Measurements from ENCODE around the gene CDH26.
A peak's percentile ranks its signal among the peaks of the same experiment; 100 is the strongest.

The CDH26 gene

DNA sequence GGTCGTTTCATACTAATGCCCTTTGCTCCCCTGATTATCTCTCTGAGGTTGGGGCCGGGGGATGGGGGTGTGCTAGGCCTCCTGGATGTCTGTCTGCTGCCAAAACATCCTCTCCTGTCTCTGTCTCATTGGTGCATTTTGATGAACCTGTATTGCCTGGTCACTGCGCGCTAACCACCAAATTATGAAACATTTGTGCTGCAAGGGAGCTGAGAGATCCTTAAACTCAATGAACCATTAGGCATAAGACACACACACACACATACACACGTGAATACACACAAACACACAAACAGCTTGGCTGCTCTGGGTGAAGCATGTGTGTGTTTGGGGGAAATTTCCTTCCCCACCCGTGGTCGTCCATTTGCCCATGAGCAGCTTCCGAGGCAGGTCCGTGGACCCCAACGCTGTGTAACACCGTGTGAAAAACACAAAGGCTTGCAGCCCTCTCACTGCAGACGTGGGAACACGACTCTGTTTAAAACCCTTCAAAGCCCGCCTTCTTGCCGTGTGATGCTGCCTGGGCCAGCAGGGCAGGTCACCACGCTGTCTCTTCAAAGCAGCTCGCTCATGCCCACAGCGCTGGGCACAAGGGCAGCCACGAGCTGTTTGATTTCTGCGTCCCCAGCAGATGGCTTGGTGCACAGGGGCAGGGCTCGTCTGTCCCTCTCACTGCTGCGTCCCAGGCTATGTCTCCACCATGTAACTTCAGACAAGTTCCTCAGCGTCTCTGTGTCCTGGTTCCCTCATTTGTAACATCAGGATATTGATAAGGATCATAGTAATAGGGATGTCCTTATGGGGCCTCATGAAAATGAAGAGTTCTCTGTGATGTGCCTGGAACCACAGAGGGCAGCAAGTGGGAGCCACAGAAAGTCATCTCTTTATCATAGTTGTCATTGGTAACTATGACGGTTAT, 96.8 kb downstream of the CDH26 start:
- no peak for TF ChIP-seq TAF1 (IDR thresholded peaks at IDR 0.05; ENCODE audit: low read depth)
- TF ChIP-seq FOXM1 (IDR thresholded peaks at IDR 0.05; ENCODE audit: borderline replicate concordance, low read depth), result no peak
- TF ChIP-seq RAD21 (IDR thresholded peaks at IDR 0.05; ENCODE audit: low read depth), result no peak
- TF ChIP-seq, protein P1, sequence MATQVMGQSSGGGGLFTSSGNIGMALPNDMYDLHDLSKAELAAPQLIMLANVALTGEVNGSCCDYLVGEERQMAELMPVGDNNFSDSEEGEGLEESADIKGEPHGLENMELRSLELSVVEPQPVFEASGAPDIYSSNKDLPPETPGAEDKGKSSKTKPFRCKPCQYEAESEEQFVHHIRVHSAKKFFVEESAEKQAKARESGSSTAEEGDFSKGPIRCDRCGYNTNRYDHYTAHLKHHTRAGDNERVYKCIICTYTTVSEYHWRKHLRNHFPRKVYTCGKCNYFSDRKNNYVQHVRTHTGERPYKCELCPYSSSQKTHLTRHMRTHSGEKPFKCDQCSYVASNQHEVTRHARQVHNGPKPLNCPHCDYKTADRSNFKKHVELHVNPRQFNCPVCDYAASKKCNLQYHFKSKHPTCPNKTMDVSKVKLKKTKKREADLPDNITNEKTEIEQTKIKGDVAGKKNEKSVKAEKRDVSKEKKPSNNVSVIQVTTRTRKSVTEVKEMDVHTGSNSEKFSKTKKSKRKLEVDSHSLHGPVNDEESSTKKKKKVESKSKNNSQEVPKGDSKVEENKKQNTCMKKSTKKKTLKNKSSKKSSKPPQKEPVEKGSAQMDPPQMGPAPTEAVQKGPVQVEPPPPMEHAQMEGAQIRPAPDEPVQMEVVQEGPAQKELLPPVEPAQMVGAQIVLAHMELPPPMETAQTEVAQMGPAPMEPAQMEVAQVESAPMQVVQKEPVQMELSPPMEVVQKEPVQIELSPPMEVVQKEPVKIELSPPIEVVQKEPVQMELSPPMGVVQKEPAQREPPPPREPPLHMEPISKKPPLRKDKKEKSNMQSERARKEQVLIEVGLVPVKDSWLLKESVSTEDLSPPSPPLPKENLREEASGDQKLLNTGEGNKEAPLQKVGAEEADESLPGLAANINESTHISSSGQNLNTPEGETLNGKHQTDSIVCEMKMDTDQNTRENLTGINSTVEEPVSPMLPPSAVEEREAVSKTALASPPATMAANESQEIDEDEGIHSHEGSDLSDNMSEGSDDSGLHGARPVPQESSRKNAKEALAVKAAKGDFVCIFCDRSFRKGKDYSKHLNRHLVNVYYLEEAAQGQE (IDR thresholded peaks at IDR 0.05; ENCODE audit: low read depth), result no peak
- TF ChIP-seq CEBPB (IDR thresholded peaks at IDR 0.05), result no peak
- no peak for TF ChIP-seq USF1 (IDR thresholded peaks at IDR 0.05)
- TF ChIP-seq MAX (IDR thresholded peaks at IDR 0.05), result no peak
- no peak for TF ChIP-seq TEAD4 (IDR thresholded peaks at IDR 0.05)
- no peak for TF ChIP-seq NFIC (IDR thresholded peaks at IDR 0.05)
- no peak for TF ChIP-seq CREB1 (IDR thresholded peaks at IDR 0.05; ENCODE audit: low read depth)
- no peak for TF ChIP-seq YY1 (IDR thresholded peaks at IDR 0.05; ENCODE audit: low read depth)
- TF ChIP-seq EGR1 (IDR thresholded peaks at IDR 0.05), result no peak
- no peak for TF ChIP-seq ZBTB7A (IDR thresholded peaks at IDR 0.05; ENCODE audit: low read depth)
- no peak for TF ChIP-seq EP300 (IDR thresholded peaks at IDR 0.05; ENCODE audit: borderline replicate concordance)
- no peak for TF ChIP-seq TCF12 (IDR thresholded peaks at IDR 0.05; ENCODE audit: low read depth)

GRCh38 chr20:60055740-60056139, 97.5 kb downstream of the CDH26 start:
- no peak for TF ChIP-seq CEBPB (IDR thresholded peaks at IDR 0.05)
- no peak for TF ChIP-seq TEAD4 (IDR thresholded peaks at IDR 0.05)
- TF ChIP-seq YY1 (IDR thresholded peaks at IDR 0.05; ENCODE audit: low read depth), result no peak
- TF ChIP-seq USF1 (IDR thresholded peaks at IDR 0.05), result no peak
- TF ChIP-seq FOXM1 (IDR thresholded peaks at IDR 0.05; ENCODE audit: borderline replicate concordance, low read depth), result no peak

GRCh38 chr20:60056407-60057122, 98.3 kb downstream of the CDH26 start:
- no peak for TF ChIP-seq RAD21 (IDR thresholded peaks at IDR 0.05; ENCODE audit: low read depth)
- TF ChIP-seq EGR1 (IDR thresholded peaks at IDR 0.05), result no peak
- no peak for TF ChIP-seq ZBTB7A (IDR thresholded peaks at IDR 0.05; ENCODE audit: low read depth)
- TF ChIP-seq YY1 (IDR thresholded peaks at IDR 0.05; ENCODE audit: low read depth), result no peak
- TF ChIP-seq CEBPB (IDR thresholded peaks at IDR 0.05), result no peak
- TF ChIP-seq TEAD4 (IDR thresholded peaks at IDR 0.05), result no peak
- TF ChIP-seq CREB1 (IDR thresholded peaks at IDR 0.05; ENCODE audit: low read depth), result no peak
- no peak for TF ChIP-seq USF1 (IDR thresholded peaks at IDR 0.05)
- no peak for TF ChIP-seq MAX (IDR thresholded peaks at IDR 0.05)
- TF ChIP-seq NFIC (IDR thresholded peaks at IDR 0.05), result no peak
- TF ChIP-seq TAF1 (IDR thresholded peaks at IDR 0.05; ENCODE audit: low read depth), result no peak
- no peak for TF ChIP-seq TCF12 (IDR thresholded peaks at IDR 0.05; ENCODE audit: low read depth)
- no peak for TF ChIP-seq FOXM1 (IDR thresholded peaks at IDR 0.05; ENCODE audit: borderline replicate concordance, low read depth)
- TF ChIP-seq EP300 (IDR thresholded peaks at IDR 0.05; ENCODE audit: borderline replicate concordance), result no peak
- TF ChIP-seq, protein P1 (IDR thresholded peaks at IDR 0.05; ENCODE audit: low read depth), result no peak

DNA sequence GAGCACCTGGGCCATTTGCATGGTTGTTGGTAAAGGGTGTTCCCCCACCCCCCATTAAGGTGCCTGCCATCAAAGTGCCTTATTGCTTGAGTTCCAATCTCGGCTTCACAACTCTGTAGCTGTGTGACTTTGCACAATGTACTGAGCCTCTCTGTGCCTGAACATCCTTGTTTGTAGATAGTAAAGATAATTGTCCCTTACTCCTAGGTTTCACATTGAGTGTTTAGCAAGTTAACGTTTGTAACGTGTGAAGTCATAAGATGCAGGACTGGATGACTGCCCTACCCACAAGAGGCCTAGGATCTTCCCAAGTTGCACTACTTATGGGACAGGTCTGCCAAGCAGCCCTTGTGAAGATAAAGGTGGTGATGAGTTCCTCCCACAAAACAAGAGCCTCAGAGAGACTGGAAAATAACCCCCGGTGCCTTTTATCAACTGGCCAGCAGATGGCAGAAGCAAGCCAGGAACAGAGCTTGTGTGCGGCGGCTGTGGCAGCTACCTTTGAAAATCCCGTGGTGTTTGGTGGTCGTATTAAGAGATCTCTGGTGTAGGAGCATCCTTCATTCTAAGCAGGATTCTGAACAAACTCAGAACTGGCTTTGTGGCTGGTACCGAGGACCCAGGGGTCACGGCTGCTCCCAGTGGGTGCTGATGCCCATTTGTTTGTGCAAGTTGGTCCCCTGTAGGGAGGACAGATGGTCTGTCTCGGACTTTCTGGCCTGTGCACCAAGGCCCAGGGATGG, 99.1 kb downstream of the CDH26 start:
- TF ChIP-seq MAX (IDR thresholded peaks at IDR 0.05) (no peak), EGR1 (IDR thresholded peaks at IDR 0.05) (no peak), RAD21 (IDR thresholded peaks at IDR 0.05; ENCODE audit: low read depth) (peak; percentile 64), ZBTB7A (IDR thresholded peaks at IDR 0.05; ENCODE audit: low read depth) (no peak)

All from Ishikawa (cell line).